Activated CD8-positive, alpha-beta memory T cell treated with anti-CD3 and anti-CD28 coated beads, Interleukin-2, amount 50 U/mL, for 4 hours (primary cell): ENCODE data around the gene MICAL2.

Experiments
- DNase-seq: peaks from one replicate; pipeline ENCODE4 v3.0.0-alpha.2; 2020

Gene MICAL2

GRCh38 chr11:12276831-12277475, 166.6 kb downstream of the MICAL2 start:
- DNase-seq, result no peak

- no peak for DNase-seq
Observed at GRCh38 chr11:12278766-12279671, 168.6 kb downstream of the MICAL2 start.

GRCh38 chr11:12279672-12280108, 169.3 kb downstream of the MICAL2 start:
- no peak for DNase-seq

- DNase-seq, result no peak
Observed at GRCh38 chr11:12280199-12280837, 169.9 kb downstream of the MICAL2 start.

- DNase-seq, result no peak
Observed at GRCh38 chr11:12280838-12281565, 170.6 kb downstream of the MICAL2 start.

GRCh38 chr11:12281571-12282478, 171.4 kb downstream of the MICAL2 start:
- DNase-seq, result peak; percentile 80

- DNase-seq, result no peak
Observed at GRCh38 chr11:12282676-12283075, 172.3 kb downstream of the MICAL2 start.

- no peak for DNase-seq
Observed at GRCh38 chr11:12284316-12285050, 174.1 kb downstream of the MICAL2 start.

GRCh38 chr11:12285106-12285505, 174.7 kb downstream of the MICAL2 start:
- no peak for DNase-seq

GRCh38 chr11:12285811-12286222, 175.4 kb downstream of the MICAL2 start:
- DNase-seq, result no peak

GRCh38 chr11:12286606-12287005, 176.2 kb downstream of the MICAL2 start:
- DNase-seq, result no peak

GRCh38 chr11:12287009-12287373, 176.6 kb downstream of the MICAL2 start:
- DNase-seq, result no peak

- DNase-seq, result no peak
Observed at GRCh38 chr11:12287374-12288211, 177.2 kb downstream of the MICAL2 start.

- peak; percentile 41 for DNase-seq
Observed at GRCh38 chr11:12288212-12288930, 178.0 kb downstream of the MICAL2 start.

- DNase-seq, result no peak
Observed at GRCh38 chr11:12288931-12289666, 178.7 kb downstream of the MICAL2 start.

GRCh38 chr11:12289667-12290476, 179.5 kb downstream of the MICAL2 start:
- no peak for DNase-seq

- no peak for DNase-seq
Observed at GRCh38 chr11:12290477-12290922, 180.1 kb downstream of the MICAL2 start.

- DNase-seq, result no peak
Observed at GRCh38 chr11:12291313-12291712, 180.9 kb downstream of the MICAL2 start.
